Measurements from ENCODE around the gene PDCD2L. TPM values are rescaled to one million over a fixed set of nuclear protein-coding genes. Genes with fewer than 3 reads are reported as not detected.
"Not testable (repeated sequence)": the region's sequence is repeated elsewhere in the genome, so short reads cannot be mapped to it uniquely, and the experiment has no call there.

The PDCD2L gene
- total RNA-seq, 4 donors from 2014 or later: 5.9 to 20.3 (median 14.7) TPM

GRCh38 chr19:34452723-34453122, 48.5 kb downstream of the PDCD2L start:
- peaks cover 87% of the 10 kb centered on the region for H3K36me3 ChIP-seq
- no peaks in the 10 kb centered on the region for H3K9me3 ChIP-seq
- no peak overlapping the region for H3K4me3 ChIP-seq
- DNase-seq (ENCODE audit: low spot score in 2 of 2): no peak
- H3K27me3 ChIP-seq: no peaks in the 10 kb centered on the region
- no peaks in the 10 kb centered on the region for H3K4me1 ChIP-seq
- H3K27ac ChIP-seq: no peak overlapping the region
- TF ChIP-seq CTCF (IDR thresholded peaks at IDR 0.05): no peak
- no peak for TF ChIP-seq POLR2A (IDR thresholded peaks at IDR 0.05)
- TF ChIP-seq EP300 (IDR thresholded peaks at IDR 0.05): no peak
- TF ChIP-seq POLR2AphosphoS5 (IDR thresholded peaks at IDR 0.05): no peak

GRCh38 chr19:34454091-34454490, 49.9 kb downstream of the PDCD2L start:
- Histone ChIP-seq H3K27me3 (no peaks in the 10 kb centered on the region), H3K4me1 (no peaks in the 10 kb centered on the region), H3K36me3 (peaks cover 79% of the 10 kb centered on the region), H3K27ac (no peak overlapping the region), H3K9me3 (no peaks in the 10 kb centered on the region), H3K4me3 (no peak overlapping the region)
- TF ChIP-seq CTCF (IDR thresholded peaks at IDR 0.05) (no peak), POLR2A (IDR thresholded peaks at IDR 0.05) (no peak), POLR2AphosphoS5 (IDR thresholded peaks at IDR 0.05) (no peak), EP300 (IDR thresholded peaks at IDR 0.05) (no peak)
- DNase-seq (ENCODE audit: low spot score in 2 of 2): no peak
- WGBS: 89% methylated on average over 2 of the region's 2 CpGs

- H3K36me3 ChIP-seq: peaks cover 79% of the 10 kb centered on the region
- H3K4me1 ChIP-seq: no peaks in the 10 kb centered on the region
- TF ChIP-seq POLR2A (IDR thresholded peaks at IDR 0.05) (no peak), CTCF (IDR thresholded peaks at IDR 0.05) (no peak), EP300 (IDR thresholded peaks at IDR 0.05) (no peak), POLR2AphosphoS5 (IDR thresholded peaks at IDR 0.05) (no peak)
- no peak overlapping the region for H3K27ac ChIP-seq
- WGBS: 91% methylated on average over 3 of the region's 3 CpGs
- DNase-seq (ENCODE audit: low spot score in 2 of 2): no peak
- no peak overlapping the region for H3K4me3 ChIP-seq
- no peaks in the 10 kb centered on the region for H3K27me3 ChIP-seq
- no peaks in the 10 kb centered on the region for H3K9me3 ChIP-seq
These were observed 50.5 kb downstream of the PDCD2L start for GRCh38 chr19:34454685-34455084.

- not testable (repeated sequence) for H3K4me1 ChIP-seq; DNase-seq (ENCODE audit: low spot score in 2 of 2); H3K9me3 ChIP-seq; H3K27me3 ChIP-seq; H3K4me3 ChIP-seq; H3K27ac ChIP-seq
- 91% methylated on average over 16 of the region's 17 CpGs for WGBS
- H3K36me3 ChIP-seq: peaks cover 79% of the 10 kb centered on the region
These were observed 51.7 kb downstream of the PDCD2L start for GRCh38 chr19:34455783-34456480.

- Histone ChIP-seq H3K36me3 (peaks cover 79% of the 10 kb centered on the region), H3K27ac (no peak overlapping the region)
- WGBS: 67% methylated on average over 4 of the region's 4 CpGs
These were observed 53.2 kb downstream of the PDCD2L start for GRCh38 chr19:34457446-34457845.

More at GRCh38 chr19:34457446-34457845, 53.2 kb downstream of the PDCD2L start:
- Histone ChIP-seq H3K9me3 (no peaks in the 10 kb centered on the region), H3K4me1 (no peaks in the 10 kb centered on the region), H3K27me3 (no peaks in the 10 kb centered on the region), H3K4me3 (no peak overlapping the region)
- no peak for DNase-seq (ENCODE audit: low spot score in 2 of 2)
- TF ChIP-seq EP300 (IDR thresholded peaks at IDR 0.05) (no peak), POLR2A (IDR thresholded peaks at IDR 0.05) (no peak), CTCF (IDR thresholded peaks at IDR 0.05) (no peak), POLR2AphosphoS5 (IDR thresholded peaks at IDR 0.05) (no peak)
